ENCODE data around the gene INHBA.

INHBA gene

DNA sequence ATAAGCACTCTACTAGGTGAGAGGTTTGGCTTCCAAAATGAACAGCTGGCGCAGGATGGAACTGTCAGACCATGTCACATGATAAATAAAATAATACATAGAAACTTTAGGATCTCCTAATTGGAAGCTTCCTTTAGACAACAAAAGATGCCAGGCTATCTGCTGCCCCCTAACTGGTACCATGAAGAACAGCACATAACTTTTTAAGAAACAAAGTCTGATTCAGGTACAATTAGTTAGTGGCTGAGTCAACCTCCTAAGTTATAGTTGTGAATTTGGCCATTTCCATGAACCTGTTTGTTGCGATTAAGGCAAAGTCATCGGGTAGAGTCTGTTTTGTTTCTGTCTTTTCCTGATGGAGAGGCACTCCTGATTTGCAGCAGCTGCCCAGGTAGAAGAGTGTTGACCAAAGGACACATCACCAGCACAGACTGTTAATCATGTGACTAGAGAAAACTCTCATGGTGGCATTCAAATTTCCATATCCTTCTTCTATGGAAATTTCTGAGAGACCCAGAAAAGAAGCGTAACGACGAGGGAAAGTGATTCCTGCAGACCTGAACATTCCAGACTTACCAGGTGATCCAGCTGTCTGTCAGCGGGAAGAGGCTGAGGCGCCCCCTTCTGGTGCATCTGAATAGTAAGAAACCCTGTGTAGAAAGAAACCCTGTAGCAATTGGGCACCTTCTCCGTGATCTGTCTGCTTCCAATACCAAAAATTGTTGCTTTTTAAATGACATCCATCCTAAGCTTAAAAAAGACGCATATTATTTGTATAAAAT, 8.6 kb upstream of the INHBA start:
- DNase-seq (ENCODE audit: low read depth, low spot score) = no peak

DNA sequence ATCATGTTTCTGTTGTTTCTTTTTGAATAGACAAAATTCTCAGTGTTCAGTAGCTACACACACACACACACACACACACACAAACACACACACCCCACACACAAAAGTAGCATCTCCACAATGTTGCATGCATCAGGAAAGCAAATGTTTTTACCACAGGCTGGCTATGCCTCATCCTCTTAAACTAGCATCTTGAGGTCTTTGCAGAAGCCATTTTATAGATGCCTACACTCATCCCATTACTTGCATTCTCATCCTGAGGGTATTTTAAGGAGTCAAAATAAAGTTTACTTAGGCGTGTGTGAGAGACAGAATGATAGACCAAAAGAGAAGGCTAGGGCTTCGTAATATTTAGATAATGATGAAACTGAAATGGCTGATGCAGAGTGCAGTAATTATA, 7.9 kb upstream of the INHBA start:
- no peak for DNase-seq (ENCODE audit: low read depth, low spot score)

DNA sequence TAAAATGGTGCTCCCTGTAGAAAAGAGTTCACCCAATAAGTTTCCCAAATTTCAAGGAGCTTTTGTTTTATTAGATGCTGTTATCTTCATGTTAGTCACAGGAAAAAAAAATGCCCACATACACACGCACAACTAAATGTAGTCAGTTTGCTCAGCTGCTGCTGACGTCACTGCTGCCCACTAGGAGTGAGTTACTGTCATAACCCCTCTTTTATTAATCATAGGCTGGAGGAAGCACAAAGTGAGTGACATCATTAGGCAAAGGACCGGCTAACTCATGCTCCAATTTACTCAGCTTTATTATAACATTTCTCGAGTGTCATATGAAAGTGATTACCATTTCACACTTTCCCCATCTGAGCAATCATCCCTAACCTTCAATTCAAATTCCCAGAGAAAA, 6.7 kb upstream of the INHBA start:
- no peak for DNase-seq (ENCODE audit: low read depth, low spot score)

DNA sequence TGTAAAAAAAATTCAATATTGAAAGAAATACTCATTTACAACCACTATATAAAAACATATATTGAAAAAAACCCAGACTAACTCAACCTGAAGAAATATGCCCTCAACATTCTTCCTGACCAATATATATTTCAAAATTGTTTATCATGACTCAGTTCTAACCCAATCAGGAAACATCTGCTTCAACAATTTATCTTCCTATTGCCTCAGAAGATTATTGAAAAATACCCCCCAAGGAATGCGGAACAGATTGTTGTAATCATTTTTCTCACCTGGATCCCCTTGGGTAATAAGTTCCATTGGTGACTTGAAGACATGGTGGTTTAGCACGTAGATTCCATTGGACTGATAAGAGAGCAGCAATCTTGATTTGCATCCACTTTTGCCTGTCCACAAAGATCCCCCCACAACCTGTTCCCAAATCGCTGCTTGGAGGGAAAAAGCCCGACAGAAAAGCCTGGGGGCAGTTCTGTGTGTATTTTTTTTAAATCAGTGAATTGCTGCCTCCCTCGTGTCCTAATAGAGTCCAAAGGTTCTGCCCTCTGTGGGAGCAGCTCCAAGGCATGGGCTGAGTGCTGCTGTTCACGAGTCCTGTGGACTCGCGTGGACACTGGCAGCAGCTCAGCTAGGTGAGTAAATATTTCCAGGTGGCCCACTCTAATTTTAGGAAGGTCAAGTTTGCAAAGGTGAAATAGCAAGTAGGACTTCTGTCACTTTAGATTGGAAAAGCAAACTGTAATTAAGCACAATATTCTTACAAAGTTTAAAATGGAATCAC, 5.9 kb upstream of the INHBA start:
- DNase-seq (ENCODE audit: low read depth, low spot score) = no peak

DNA sequence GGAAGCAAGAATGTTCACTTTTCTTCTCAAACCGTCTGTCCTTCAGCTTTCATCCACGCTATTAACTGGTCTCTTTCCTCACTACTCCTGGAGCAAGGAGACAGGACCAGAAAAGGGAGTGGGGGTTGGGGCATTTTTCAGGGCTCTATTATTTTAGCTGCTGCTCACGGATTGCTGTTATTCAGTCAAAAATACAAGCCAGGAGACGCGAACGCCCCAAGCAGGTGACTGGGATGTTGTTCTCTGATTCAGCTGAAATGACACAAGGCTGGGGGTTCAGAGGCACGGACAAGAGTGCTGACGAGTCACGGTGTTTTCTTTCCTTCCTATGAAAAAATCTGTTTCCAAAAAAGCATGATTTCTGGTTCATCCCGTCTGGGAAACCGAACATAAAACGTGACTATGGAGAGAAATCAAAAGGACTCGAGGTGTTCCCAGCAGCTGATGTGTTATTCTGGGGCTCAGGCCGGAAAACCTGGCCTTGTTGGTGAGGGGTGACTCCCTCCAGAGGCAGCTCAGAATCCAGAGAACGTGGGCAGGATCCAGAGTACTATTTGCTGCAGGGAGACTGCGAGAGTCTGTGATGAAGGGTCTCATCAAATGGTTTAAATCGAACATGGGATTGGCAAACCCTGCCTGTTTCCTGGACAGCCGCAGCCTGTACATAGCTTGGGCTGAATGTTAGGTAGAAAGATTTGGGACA, 3.5 kb upstream of the INHBA start:
- no peak for DNase-seq (ENCODE audit: low read depth, low spot score)

DNA sequence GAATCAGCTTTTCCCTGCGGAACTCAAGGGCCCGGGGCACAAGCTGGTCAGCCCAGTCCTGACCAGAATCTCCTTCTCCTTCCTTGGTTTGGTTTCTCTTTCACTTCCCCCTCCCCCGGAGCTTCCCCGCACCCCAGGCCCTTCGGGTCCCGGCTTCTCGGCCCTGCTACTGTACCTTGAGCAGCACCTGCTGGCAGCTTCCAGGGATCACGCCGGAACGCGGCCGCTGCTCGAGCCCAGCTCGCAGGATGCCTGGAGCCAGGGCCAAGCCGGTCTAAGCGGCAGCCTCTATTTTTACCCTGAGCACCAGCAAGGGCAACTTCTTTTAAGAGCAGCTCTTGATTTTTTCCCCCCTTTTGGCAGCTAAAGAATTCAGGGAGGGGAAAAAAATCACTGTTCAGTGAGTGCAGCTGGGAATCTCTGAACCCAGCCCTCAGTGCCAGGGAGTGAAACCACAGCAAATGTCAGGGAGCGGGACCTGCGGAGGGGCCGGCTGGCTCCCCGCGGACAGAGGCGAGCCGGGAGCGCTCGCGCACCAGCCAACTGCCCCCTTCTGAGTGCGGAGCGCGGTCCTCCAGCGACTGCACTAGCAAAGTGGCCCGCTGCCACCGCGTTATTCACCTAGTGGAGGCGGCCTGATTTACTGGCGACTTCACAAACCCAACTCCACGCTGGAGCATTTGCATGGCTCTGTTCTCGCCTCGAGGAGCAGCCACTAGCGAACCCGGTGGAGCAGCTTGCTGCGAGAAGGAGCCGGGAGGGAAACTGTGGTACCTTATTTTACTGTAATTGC, 2.4 kb upstream of the INHBA start:
- DNase-seq (ENCODE audit: low read depth, low spot score) = peak; percentile 80

DNA sequence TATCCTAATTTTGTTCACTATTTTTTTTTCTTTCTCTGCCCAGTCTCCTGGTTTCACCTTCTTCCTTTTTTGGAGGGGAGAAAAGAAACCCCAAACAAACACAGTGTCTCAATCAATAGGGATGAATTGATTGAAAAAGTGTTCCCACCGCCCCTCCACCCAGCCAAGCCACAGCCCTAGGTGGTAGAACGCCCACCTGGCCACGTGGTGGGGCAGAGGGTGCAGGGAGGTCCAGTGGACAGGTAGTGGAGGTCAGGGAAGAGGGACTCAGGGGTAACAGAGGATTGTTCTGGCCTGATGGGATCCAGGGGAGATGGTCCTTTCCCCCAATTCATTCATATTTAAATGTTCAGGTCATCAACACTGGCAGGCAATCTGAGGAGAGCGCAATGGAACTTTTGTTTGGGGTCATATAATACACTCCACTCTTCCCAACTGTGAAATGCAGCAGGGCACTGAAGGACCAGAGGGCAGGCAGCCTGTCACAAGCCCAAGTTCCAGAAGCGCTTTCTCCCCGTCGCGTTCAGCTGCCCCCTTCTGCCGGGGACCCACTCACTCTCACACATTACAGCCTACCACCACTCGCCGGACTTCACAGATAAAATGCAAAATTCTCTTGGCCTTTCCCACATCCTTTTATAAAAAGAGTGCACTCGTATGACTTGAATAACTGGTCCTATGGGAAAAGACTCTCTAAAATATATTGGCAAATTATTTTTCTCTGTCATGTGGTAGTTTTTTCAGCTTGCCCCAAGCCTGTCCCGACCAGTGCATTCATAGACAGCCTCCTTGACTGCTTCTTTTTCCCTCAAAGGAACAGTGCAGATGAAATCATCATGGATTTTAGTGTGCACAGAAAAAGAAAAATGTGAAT, 1.6 kb downstream of the INHBA start:
- DNase-seq (ENCODE audit: low read depth, low spot score) = no peak

DNA sequence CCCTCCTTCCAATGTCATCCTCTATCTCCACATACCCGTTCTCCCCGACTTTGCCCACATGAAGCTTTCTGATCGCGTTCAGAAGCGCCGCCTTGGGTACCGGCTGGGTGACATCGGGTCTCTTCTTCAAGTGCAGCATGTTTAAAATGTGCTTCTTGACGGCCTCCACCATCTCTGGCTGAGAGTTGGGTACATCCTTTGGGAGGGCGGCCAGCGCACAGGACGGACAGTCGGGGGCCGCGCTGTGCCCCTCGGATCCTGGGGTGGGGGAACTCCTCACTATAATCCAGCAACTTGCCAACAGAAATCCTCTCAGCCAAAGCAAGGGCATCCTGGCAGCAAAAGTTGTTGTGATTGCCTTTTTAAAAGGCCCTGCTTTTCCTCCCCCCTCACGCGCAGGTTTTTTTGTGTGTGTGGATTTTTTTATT, 2.8 kb downstream of the INHBA start:
- DNase-seq (ENCODE audit: low read depth, low spot score) = no peak

DNA sequence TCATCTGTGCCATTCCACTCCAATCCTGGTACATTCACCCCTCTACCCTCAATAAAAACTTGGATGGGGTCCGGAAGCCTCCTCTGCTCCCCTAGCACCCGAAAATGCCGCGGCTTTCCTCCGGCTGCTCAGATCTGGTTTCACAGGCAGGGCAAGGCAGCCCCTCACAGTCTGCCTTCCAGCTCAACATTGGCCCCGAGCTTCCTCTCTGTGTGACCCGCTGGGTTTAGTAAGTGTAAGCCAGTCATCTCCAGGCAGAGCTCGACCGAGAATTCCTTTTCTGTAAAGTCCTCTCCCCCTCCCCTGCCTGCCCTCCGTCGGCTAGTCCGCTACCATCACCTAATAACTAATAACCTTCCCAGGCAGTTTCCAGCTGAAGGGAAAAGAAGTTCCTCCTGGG, 3.4 kb downstream of the INHBA start:
- DNase-seq (ENCODE audit: low read depth, low spot score) = no peak

DNA sequence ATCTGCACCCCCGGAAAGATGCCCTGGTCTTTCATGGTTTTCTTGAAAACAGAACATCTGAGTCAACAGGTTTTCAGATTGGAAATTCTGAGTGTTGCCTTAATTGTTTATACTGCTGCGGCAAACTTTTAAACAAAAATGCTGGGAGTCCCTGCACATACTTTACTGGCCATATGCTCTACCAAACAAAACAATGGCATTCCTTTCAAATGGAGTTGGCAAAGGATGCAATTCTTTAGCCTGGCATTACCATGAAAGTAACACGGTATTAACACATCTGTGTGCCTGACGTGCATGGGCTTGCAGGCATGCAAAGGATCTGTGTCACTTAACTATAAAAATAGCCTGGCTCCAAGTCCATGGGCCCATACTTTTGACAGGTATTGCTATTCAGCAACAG, 4.2 kb downstream of the INHBA start:
- no peak for DNase-seq (ENCODE audit: low read depth, low spot score)

DNA sequence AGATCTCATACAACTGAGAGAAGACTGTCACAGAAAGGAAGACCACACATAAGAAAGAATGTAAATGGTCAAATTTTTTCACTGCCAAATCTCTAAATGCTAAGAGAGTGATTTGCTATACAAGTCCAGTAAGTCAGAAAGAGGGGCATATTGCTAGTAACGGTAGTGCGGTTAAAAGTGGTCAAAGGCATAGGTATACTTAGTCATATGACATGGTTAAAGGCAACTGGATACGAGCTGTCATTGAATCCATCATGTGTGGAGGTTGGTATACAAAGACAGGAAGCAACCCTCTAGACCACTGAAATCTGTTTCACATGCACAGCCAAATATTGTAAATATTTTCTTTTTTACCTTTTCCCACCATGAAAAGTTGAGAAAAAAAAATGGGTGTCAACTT, 4.8 kb downstream of the INHBA start:
- no peak for DNase-seq (ENCODE audit: low read depth, low spot score)

DNA sequence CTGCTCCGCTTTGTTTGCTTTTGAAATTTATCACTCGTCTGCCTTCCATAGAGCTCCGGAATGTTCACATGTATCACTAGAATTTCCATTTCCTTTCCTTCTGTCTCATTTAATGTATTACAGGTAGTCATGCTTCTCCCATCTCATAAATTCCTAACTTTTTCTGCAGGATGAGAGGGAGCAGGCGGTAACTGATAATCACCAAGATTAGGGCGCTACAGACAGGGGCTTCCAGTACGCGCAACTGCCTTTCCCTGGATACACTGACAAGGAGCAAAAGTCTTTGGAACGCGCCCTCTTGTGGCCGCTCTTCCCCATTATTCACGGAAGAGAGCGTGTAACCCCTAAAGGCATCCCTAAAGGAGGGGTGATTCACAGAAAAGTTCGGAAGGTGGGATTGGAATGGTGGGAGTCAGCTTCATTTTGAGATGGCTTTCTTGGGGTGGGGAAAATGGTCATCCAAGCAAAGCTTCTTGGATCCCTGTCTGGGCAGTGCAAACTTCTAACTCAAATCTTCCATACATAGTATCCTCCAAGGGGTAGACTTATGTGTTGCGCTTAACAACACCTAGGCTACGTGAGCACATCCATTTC, 6.5 kb downstream of the INHBA start:
- peak; percentile 63 for DNase-seq (ENCODE audit: low read depth, low spot score)

DNA sequence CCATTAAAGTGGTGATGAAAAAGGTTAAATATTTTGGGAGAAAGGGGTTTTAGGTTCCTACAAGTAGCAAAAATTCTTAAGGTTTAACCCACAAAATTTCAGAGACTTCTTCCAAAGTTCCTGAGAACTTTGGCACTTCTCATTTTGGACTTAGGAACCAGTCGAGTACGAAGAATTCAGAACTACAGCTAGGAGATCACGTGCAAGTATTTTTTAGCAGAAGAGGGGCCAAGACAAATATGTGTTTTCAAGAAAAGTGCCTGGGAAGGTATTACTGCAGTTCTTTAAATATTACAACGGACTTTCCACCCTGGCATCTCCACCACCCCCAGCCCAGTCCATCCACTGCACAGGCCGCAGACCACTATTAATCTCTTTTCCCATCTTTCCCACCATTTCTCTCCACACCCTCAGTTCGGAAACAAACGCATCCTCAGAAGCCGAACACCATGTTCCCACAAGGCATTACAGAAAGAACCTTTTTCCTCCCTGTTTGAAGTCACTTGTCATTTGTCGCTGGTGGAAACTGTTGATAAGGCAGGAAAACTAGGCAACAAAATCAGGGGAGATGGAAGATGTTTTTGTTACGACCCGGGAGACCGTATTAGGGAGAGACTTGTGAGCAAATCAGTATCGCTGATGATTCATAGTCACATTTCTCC, 7.1 kb downstream of the INHBA start:
- no peak for DNase-seq (ENCODE audit: low read depth, low spot score)

DNA sequence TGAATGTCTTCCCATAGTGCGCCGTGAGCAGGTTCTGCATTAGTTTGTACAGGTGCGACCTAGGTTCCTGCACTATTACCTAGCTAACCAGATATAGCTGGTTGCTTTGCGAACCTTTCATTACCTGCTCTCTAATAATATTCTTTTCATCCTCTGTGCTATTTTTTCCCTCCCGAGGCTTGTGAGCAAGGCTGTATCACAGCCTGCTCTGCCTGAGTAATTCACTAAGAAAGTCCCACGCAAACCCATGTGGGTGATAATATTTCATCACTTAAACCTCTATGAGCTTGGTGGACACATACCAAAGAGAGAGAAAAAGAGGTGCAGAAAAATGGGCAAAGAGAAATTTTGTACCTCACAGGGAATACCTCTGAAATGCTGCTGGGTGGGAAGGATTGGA, 8.4 kb downstream of the INHBA start:
- DNase-seq (ENCODE audit: low read depth, low spot score) = no peak

DNA sequence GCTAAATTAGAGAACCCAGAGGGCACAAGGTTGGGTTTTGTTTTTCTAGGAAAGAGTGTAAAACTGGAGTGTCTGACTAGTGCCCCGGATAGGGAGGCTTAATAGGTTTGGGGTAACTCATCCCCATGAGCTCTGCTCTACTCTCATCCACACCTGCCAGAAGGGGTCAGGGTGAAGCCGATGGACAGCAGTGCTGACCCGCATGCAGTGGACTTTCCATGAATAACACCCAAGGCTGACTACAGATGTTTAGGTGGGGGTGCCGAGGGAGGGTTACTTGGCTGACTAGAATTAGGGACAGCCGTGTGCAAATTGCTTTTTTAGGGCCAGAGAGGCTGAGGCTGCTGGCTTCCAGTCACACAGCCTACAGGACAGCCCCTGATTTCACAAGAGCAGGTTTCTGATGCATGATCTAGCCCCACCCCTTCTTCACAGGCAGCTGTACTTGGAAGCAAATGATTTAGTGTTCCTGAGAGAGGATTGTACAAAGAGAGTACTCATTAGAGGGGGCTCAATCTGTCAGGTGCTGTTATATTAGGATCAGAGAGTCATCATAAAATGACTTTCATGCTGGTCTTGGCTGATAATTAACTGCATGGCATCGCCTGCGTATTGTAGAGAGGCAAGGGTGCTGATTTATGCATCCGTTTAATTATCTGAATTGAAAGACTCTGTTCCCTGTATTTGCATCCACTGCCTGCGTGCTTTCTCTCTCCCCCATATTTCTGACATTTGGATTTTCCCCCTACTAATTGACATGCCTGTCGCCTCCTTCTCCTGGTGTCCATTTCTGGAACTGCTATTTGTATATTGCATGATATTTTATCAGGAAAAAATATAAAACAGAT, 9.5 kb downstream of the INHBA start:
- DNase-seq (ENCODE audit: low read depth, low spot score) = no peak

DNA sequence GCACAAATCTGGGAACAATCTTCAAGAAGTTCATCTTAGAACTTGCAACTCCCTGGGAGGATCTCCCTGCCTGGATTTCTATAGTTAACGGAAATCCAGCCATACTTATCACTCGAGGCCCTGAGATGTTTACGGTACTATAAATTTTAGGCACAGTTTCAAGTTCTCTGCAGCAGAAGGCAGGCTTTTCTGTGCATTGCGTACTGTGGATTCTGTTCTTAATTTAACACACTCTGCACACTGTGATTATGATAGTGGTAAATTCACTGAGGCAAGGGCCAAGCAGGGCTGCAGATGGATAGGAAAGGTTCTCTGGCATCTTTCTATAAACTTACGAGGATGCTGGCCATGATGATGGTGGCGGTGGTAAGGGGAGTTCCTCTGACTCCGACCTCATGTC, 10.6 kb downstream of the INHBA start:
- no peak for DNase-seq (ENCODE audit: low read depth, low spot score)

DNA sequence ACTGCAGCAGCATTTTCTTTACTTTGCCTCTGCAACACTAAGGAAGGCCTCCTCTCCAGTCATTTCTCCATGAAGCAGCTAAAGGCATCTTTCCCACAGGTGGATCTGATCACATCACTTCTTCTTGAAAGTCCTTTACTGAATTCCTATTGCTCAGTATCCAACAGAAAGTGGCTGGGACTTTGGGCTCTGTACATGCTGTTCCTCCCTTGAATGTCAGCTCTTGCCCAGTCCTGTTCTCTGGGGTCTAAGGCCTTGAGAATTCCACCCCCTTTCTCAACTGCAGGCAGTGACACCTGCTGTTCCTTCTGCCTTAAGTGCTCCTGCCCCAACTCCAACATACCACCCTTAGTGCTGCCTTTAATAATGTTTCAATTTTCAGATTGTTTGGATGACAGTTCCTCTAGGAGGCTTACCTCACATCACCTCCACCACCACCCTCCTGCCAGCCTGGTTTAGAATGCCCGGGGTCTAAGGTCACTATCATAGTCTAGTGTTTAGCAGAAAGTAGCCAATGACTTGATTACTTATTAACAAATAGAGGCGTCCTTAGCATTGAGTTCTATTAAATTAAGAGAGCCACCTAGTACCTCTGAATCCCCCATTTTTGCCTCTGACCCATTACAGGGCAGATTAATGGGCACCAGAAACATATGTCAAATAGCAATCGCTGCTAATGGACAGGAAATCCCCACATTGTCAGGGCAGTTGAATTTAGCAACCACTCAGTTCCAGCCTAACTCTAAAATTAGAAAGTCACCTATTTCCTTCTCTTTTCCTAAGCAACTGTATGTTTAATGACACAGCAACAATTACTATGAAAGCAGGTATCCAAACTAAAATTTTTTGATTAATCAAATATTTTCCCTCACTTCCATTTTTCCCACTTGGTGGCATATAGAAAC, 11.4 kb downstream of the INHBA start:
- no peak for DNase-seq (ENCODE audit: low read depth, low spot score)

DNA sequence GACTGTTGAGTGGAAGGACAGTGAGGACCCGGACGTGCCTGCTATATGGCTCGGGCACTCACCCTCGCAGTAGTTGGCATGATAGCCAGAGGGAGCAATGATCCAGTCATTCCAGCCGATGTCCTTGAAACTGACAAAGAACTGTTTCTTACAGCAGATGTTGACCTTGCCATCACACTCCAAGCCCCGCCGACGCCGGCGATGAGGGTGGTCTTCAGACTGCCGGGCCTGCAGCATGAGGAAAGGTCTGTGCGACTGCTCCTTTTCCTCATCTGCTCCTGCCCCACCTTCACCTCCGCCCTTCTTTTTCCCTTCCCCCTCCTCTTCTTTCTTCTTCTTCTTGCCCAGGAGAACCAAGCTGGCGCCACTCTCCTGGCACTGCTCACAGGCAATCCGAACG, 13.1 kb downstream of the INHBA start:
- no peak for DNase-seq (ENCODE audit: low read depth, low spot score)

Data from iPS DF 19.7 (cell line).